Astrocyte (in vitro differentiated cells and primary cell): ENCODE data around the gene C11orf87.

Experiments
- CTCF ChIP-seq: IDR thresholded peaks from 2 replicates; pipeline ENCODE4 v1.5.1; 2011; ENCODE audit warnings: low read depth, mild to moderate bottlenecking, inconsistent platforms, low read length, moderate library complexity; ENCODE audit not compliant: insufficient read depth
- EZH2 ChIP-seq: IDR thresholded peaks from 2 replicates; pipeline ENCODE4 v1.6.1; 2012; ENCODE audit warnings: mild to moderate bottlenecking, low read length, inconsistent platforms; ENCODE audit not compliant: insufficient read depth

GRCh38 chr11:109383306-109383705, 38.7 kb upstream of the C11orf87 start:
- TF ChIP-seq CTCF (no peak), EZH2 (no peak)
